PC-9 (cell line): ENCODE measurements around the gene PIK3R3. TPM values are rescaled to one million over a fixed set of nuclear protein-coding genes. Genes with fewer than 3 reads are reported as not detected.
"Not testable (repeated sequence)": the region's sequence is repeated elsewhere in the genome, so short reads cannot be mapped to it uniquely, and the experiment has no call there.

Source experiments
- BruUV-seq: library from RNA; stranded (reverse); fragments of 400-500 nt; replicated peaks from 2 replicates; lab custom pipeline; 2021; lab: Mats Ljungman, UMichigan
- CTCF ChIA-PET: fragments of 300-600 bp; sonication (Branson Sonifier 250); formaldehyde crosslinking; loops from one replicate; lab custom pipeline; 2022; ENCODE audit warnings: antibody characterized with exemption; lab: Charles Lee
- POLR2A ChIA-PET: fragments of 300-600 bp; sonication (Branson Sonifier 250); formaldehyde crosslinking; loops from one replicate; lab custom pipeline; 2022; ENCODE audit warnings: antibody characterized with exemption; ENCODE audit not compliant: unreplicated experiment; lab: Charles Lee
- DNase-seq, 2 experiments: peaks; one replicate each; pipeline versions ENCODE4 v3.0.0 to v3.0.0-alpha.2; 2015 to 2022; ENCODE audit warnings: mixed read lengths in 1 of 2
- H2AFZ ChIP-seq: fragments of 200-600 bp; sonication (generic); 2 replicates; pipeline ENCODE4 v1.8.1; 2017; ENCODE audit warnings: antibody characterized with exemption
- H3F3A ChIP-seq: fragments of 200-600 bp; sonication (generic); 2 replicates; pipeline ENCODE4 v1.8.1; 2017; ENCODE audit warnings: antibody characterized with exemption, mild to moderate bottlenecking, low read depth; ENCODE audit not compliant: insufficient read depth
- H3K27ac ChIP-seq: fragments of 200-600 bp; sonication (generic); 2 replicates; pipeline ENCODE4 v1.6.1; 2016; ENCODE audit warnings: mixed run types
- H3K27me3 ChIP-seq: fragments of 200-600 bp; sonication (generic); 2 replicates; pipeline ENCODE4 v1.6.1; 2016; ENCODE audit warnings: low read depth, mixed run types; ENCODE audit not compliant: insufficient read depth
- H3K36me3 ChIP-seq: fragments of 200-600 bp; sonication (generic); 2 replicates; pipeline ENCODE4 v1.6.1; 2016; ENCODE audit warnings: low read depth, mixed run types
- H3K4me1 ChIP-seq: fragments of 200-600 bp; sonication (generic); replicated peaks from 2 replicates; pipeline ENCODE4 v1.6.1; 2016; ENCODE audit warnings: mixed run types; ENCODE audit not compliant: insufficient read depth
- H3K4me2 ChIP-seq: fragments of 200-600 bp; sonication (generic); 2 replicates; pipeline ENCODE4 v1.6.1; 2017; ENCODE audit warnings: mixed run types
- H3K4me3 ChIP-seq: fragments of 200-600 bp; sonication (generic); 2 replicates; pipeline ENCODE4 v1.6.1; 2016; ENCODE audit warnings: mixed run types
- H3K79me2 ChIP-seq: fragments of 200-600 bp; sonication (generic); 2 replicates; pipeline ENCODE4 v1.6.1; 2017; ENCODE audit warnings: low read depth, mixed run types
- H3K9me2 ChIP-seq: fragments of 200-600 bp; sonication (generic); 2 replicates; pipeline ENCODE4 v1.8.1; 2017; ENCODE audit warnings: mild to moderate bottlenecking; ENCODE audit not compliant: insufficient read depth
- H3K9me3 ChIP-seq: fragments of 200-600 bp; sonication (generic); 2 replicates; pipeline ENCODE4 v1.8.1; 2016; ENCODE audit warnings: low read depth; ENCODE audit not compliant: insufficient read depth
- H4K20me1 ChIP-seq: fragments of 200-600 bp; sonication (generic); 2 replicates; pipeline ENCODE4 v1.8.1; 2017; ENCODE audit not compliant: insufficient read depth
- EZH2 ChIP-seq: fragments of 200-600 bp; sonication (generic); IDR thresholded peaks from 2 replicates; pipeline ENCODE4 v1.8.0; 2017; ENCODE audit warnings: antibody characterized with exemption, low read depth
- intact Hi-C: fragments of 100-400 bp; cut with micrococcal nuclease; formaldehyde crosslinking; loops from one replicate; pipeline ENCODE4 v1.10.0; 2022; ENCODE audit not compliant: unreplicated experiment
- total RNA-seq: library from RNA; stranded (reverse); gene quantifications from 2 replicates; pipeline ENCODE4 v1.2.3, GENCODE V29; 2021
- TF ChIP-seq, protein P1 (sequence below): fragments of 200-600 bp; sonication (generic); conservative IDR thresholded peaks from 2 replicates; pipeline ENCODE4 v1.6.1; 2017; ENCODE audit warnings: mixed run types, antibody characterized with exemption, mild to moderate bottlenecking, moderate library complexity

PIK3R3 gene
- total RNA-seq, 1 experiment from 2014 or later: 44.2 TPM

DNA sequence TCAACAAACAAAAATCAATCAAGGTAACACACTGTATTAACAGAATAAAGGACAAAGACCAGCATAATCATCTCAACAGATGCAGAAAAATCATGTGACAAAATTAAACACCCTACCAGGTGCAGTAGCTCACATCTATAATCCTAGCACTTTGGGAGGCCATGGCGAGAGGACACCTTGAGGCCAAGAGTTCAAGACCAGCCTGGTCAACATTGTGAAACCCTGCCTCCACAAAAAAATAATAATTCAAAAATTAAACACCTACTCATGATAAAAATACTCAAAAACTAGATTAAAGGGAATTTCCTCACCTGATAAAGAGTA is 35.3 kb downstream of the PIK3R3 start:
- POLR2A ChIA-PET: no interaction called here
- no peaks in the 10 kb centered on the region for H3K27me3 ChIP-seq
- H3K79me2 ChIP-seq: peaks cover 97% of the 10 kb centered on the region

DNA sequence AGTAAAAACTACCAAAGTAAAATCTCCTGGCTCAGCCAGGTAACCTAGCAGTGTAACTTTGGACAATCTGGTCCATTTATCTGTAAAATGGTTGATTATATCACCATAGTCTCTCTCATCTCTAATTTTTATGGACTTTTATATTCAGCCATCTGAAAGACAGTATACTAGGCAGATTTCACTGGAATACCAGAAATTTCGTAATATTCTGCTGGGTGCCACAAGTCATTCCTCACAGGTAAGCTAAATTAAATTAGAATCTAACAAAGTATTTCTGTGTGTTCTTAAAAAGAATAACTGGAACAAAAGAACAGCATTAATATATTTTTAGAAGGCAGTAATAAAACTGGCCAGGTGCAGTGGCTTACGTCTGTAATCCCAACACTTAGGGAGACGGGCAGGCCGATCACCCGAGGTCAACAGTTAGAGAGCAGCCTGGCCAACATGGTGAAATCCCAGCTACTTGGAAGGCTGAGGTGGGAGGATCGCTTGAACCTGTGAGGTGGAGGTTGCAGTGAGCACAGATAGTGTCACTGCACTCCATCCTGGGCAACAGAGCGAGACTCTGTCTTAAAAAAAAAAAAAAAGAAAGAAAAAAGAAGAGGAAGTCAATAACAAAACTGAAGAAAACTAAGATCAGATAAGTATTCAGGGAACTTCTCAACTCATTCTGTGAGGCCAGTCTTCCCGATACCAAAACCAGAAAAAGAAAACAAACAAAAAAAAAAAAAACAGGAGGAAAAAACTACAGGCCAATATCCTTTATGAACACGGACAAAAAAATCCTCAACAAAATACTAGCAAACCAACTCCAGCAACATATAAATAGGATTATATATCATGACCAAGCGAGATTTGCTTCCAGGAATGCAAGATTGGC is 35.9 kb downstream of the PIK3R3 start:
- Histone ChIP-seq H3K4me1 (no peaks in the 10 kb centered on the region), H3K4me2 (no peak overlapping the region), H3K79me2 (peaks cover 100% of the 10 kb centered on the region), H3K4me3 (no peak overlapping the region), H3K36me3 (peaks cover 31% of the 10 kb centered on the region), H3K9me3 (peaks cover 7% of the 10 kb centered on the region; the same call in 1 of the 2 replicates), H3K27ac (peak overlapping the region; percentile 29), H2AFZ (no peak overlapping the region), H3K9me2 (no peaks in the 10 kb centered on the region), H3F3A (peaks cover 47% of the 10 kb centered on the region), H4K20me1 (peaks cover 28% of the 10 kb centered on the region), H3K27me3 (no peaks in the 10 kb centered on the region)
- ChIA-PET POLR2A (no interaction called here), CTCF (no interaction called here)
- TF ChIP-seq, protein P1, sequence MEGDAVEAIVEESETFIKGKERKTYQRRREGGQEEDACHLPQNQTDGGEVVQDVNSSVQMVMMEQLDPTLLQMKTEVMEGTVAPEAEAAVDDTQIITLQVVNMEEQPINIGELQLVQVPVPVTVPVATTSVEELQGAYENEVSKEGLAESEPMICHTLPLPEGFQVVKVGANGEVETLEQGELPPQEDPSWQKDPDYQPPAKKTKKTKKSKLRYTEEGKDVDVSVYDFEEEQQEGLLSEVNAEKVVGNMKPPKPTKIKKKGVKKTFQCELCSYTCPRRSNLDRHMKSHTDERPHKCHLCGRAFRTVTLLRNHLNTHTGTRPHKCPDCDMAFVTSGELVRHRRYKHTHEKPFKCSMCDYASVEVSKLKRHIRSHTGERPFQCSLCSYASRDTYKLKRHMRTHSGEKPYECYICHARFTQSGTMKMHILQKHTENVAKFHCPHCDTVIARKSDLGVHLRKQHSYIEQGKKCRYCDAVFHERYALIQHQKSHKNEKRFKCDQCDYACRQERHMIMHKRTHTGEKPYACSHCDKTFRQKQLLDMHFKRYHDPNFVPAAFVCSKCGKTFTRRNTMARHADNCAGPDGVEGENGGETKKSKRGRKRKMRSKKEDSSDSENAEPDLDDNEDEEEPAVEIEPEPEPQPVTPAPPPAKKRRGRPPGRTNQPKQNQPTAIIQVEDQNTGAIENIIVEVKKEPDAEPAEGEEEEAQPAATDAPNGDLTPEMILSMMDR: no peak
- no peak for TF ChIP-seq EZH2
- no TSS peak for BruUV-seq
- intact Hi-C loops: no loop called here
- no peak for DNase-seq

More for the DNA sequence above, 35.3 kb downstream of the PIK3R3 start:
- peaks cover 49% of the 10 kb centered on the region for H3F3A ChIP-seq
- H2AFZ ChIP-seq: no peak overlapping the region
- H3K27ac ChIP-seq: peak overlapping the region; percentile 29
- DNase-seq: no peak
- intact Hi-C loops: no loop called here
- H3K9me3 ChIP-seq: peaks cover 7% of the 10 kb centered on the region; the same call in 1 of the 2 replicates
- H3K4me2 ChIP-seq: no peak overlapping the region
- peaks cover 26% of the 10 kb centered on the region for H4K20me1 ChIP-seq
- peaks cover 33% of the 10 kb centered on the region for H3K36me3 ChIP-seq
- no peaks in the 10 kb centered on the region for H3K9me2 ChIP-seq
- H3K4me1 ChIP-seq: no peaks in the 10 kb centered on the region
- TF ChIP-seq EZH2: no peak
- TF ChIP-seq, protein P1: no peak
- CTCF ChIA-PET: no interaction called here
- no TSS peak for BruUV-seq
- H3K4me3 ChIP-seq: no peak overlapping the region

DNA sequence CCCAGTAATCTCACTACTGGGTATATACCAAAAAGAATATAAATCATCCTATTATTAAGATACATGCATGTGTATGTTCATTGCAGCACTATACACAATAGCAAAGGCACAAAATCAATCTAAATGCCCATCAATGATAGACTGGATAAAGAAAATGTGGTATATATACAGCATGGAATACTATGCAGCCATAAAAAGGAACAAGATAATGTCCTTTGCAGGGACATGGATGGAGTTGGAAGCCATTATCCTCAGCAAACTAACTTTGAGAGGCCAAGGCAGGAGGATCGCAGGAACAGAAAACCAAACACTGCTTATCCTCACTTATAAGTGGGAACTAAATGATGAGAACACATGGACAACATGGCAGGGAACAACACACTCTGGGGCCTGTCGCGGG is 37.3 kb downstream of the PIK3R3 start:
- H3K4me1 ChIP-seq, H3K9me3 ChIP-seq, H2AFZ ChIP-seq, DNase-seq, CTCF ChIA-PET, H3K27me3 ChIP-seq, H3K4me3 ChIP-seq, H3K4me2 ChIP-seq, intact Hi-C loops, POLR2A ChIA-PET, BruUV-seq, H3K9me2 ChIP-seq, H3K27ac ChIP-seq: not testable (repeated sequence)
- Histone ChIP-seq H3K36me3 (peaks cover 21% of the 10 kb centered on the region; the same call in 1 of the 2 replicates), H4K20me1 (peaks cover 29% of the 10 kb centered on the region), H3K79me2 (peaks cover 99% of the 10 kb centered on the region), H3F3A (peaks cover 40% of the 10 kb centered on the region)
